ENCODE measurements around the gene PHKA2. TPM values are rescaled to one million over a fixed set of nuclear protein-coding genes. Genes with fewer than 3 reads are reported as not detected.

Gene PHKA2
- total RNA-seq, 1 experiment from 2014 or later: 18.1 TPM

GRCh38 chrX:18997916-18998315 is 14.0 kb upstream of the PHKA2 start:
- Mint-ChIP-seq H3K27ac (ENCODE audit: low read depth, unreplicated experiment) (no peak overlapping the region), H3K9me3 (ENCODE audit: unreplicated experiment) (no peaks in the 10 kb centered on the region), H3K4me1 (ENCODE audit: insufficient read depth, unreplicated experiment) (peaks cover 7% of the 10 kb centered on the region), H3K27me3 (ENCODE audit: insufficient read depth, unreplicated experiment) (no peaks in the 10 kb centered on the region), H3K4me3 (ENCODE audit: unreplicated experiment) (no peak overlapping the region), H3K36me3 (ENCODE audit: insufficient read depth, unreplicated experiment) (peaks cover 6% of the 10 kb centered on the region)
- DNase-seq (ENCODE audit: unreplicated experiment): no peak
- no peak for TF ChIP-seq CTCF (IDR thresholded peaks at IDR 0.05; ENCODE audit: unreplicated experiment)
- POLR2A ChIA-PET: no interaction called here
- CTCF ChIA-PET: interaction anchor here (0.6 kb wide), 2 partner anchors 10 to 196 kb away, joined by 3 to 5 read pairs; no protein-coding TSS in a partner anchor
- no TSS peak for BruUV-seq (replicated peaks)
- intact Hi-C loops (cut with micrococcal nuclease): loop anchor here (10.0 kb wide), 1 partner anchor 583 kb away; no protein-coding TSS in a partner anchor

DNA sequence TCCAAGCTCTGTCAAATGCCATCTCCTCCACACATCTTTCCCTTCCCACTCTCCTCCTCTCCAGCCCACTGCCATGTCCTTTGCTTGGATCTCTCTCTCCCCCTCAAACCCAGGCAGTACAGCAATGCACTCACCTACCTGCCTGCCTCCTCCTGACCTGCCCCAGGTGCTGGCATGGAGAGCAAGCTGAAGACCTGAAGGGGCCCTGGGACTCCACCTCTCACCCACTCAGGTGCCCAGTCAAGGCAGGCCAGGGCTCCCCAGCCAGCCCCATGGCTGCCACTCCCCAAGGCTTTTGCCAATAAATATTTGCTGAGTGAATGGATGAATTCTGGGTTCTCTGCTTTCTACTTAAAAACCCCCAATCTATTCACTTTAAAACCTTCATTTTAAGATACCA is 12.6 kb upstream of the PHKA2 start:
- Mint-ChIP-seq H3K4me1 (ENCODE audit: insufficient read depth, unreplicated experiment) (peaks cover 7% of the 10 kb centered on the region), H3K27me3 (ENCODE audit: insufficient read depth, unreplicated experiment) (no peaks in the 10 kb centered on the region), H3K27ac (ENCODE audit: low read depth, unreplicated experiment) (peak overlapping the region; percentile 37), H3K36me3 (ENCODE audit: insufficient read depth, unreplicated experiment) (peaks cover 3% of the 10 kb centered on the region), H3K4me3 (ENCODE audit: unreplicated experiment) (no peak overlapping the region), H3K9me3 (ENCODE audit: unreplicated experiment) (no peaks in the 10 kb centered on the region)
- intact Hi-C loops (cut with micrococcal nuclease): loop anchor here (10.0 kb wide), 1 partner anchor 582 kb away; no protein-coding TSS in a partner anchor
- ChIA-PET CTCF (no interaction called here), POLR2A (interaction anchor here (2.9 to 3.9 kb wide), 2 partner anchors 11 to 15 kb away, joined by 15 to 39 read pairs; no protein-coding TSS in a partner anchor)
- DNase-seq (ENCODE audit: unreplicated experiment): no peak
- no peak for TF ChIP-seq CTCF (IDR thresholded peaks at IDR 0.05; ENCODE audit: unreplicated experiment)
- BruUV-seq (replicated peaks): no TSS peak

GRCh38 chrX:18995221-18995620 is 11.3 kb upstream of the PHKA2 start:
- Mint-ChIP-seq H3K36me3 (ENCODE audit: insufficient read depth, unreplicated experiment) (no peaks in the 10 kb centered on the region), H3K4me1 (ENCODE audit: insufficient read depth, unreplicated experiment) (peaks cover 7% of the 10 kb centered on the region), H3K27me3 (ENCODE audit: insufficient read depth, unreplicated experiment) (no peaks in the 10 kb centered on the region), H3K27ac (ENCODE audit: low read depth, unreplicated experiment) (peak overlapping the region; percentile 70), H3K9me3 (ENCODE audit: unreplicated experiment) (no peaks in the 10 kb centered on the region), H3K4me3 (ENCODE audit: unreplicated experiment) (peak overlapping the region; percentile 2)
- no peak for TF ChIP-seq CTCF (IDR thresholded peaks at IDR 0.05; ENCODE audit: unreplicated experiment)
- BruUV-seq (replicated peaks): no TSS peak
- DNase-seq (ENCODE audit: unreplicated experiment): peak; percentile 33
- ChIA-PET POLR2A (interaction anchor here (0.6 to 3.9 kb wide), 5 partner anchors 10 to 585 kb away, joined by 3 to 39 read pairs (median 7); partner anchors contain the start of gene PHKA2), CTCF (interaction anchor here (0.7 to 2.4 kb wide), 5 partner anchors 10 to 339 kb away, joined by 3 to 9 read pairs (median 3); no protein-coding TSS in a partner anchor)
- intact Hi-C loops (cut with micrococcal nuclease): loop anchor here (10.0 kb wide), 1 partner anchor 580 kb away; no protein-coding TSS in a partner anchor

DNA sequence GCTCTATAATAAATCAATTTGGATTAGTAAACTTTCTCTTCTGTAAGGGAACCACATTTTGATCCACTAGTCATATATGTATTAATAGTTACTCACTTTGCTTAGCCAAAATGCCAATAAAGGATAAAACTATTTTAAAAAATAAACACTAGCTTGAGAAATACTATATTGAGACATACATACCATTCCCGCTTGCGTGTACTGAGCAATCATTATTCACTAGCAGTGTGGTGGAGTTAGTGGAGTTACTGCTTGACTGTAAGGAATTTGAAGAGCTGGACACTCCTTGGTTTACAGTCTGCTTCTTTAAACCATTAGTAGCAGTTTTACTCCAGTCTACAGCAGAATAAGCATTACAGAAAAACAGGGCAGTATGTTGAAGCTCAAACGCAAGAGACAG is 10.8 kb upstream of the PHKA2 start:
- H3K27ac Mint-ChIP-seq (ENCODE audit: low read depth, unreplicated experiment): peak overlapping the region; percentile 70
- no peak for TF ChIP-seq CTCF (IDR thresholded peaks at IDR 0.05; ENCODE audit: unreplicated experiment)
- intact Hi-C loops (cut with micrococcal nuclease): loop anchor here (10.0 kb wide), 1 partner anchor 580 kb away; no protein-coding TSS in a partner anchor
- peak overlapping the region; percentile 2 for H3K4me3 Mint-ChIP-seq (ENCODE audit: unreplicated experiment)
- H3K9me3 Mint-ChIP-seq (ENCODE audit: unreplicated experiment): no peaks in the 10 kb centered on the region
- CTCF ChIA-PET: interaction anchor here (0.5 to 2.4 kb wide), 6 partner anchors 9 to 645 kb away, joined by 3 to 9 read pairs (median 3); no protein-coding TSS in a partner anchor
- no peaks in the 10 kb centered on the region for H3K36me3 Mint-ChIP-seq (ENCODE audit: insufficient read depth, unreplicated experiment)
- peaks cover 7% of the 10 kb centered on the region for H3K4me1 Mint-ChIP-seq (ENCODE audit: insufficient read depth, unreplicated experiment)
- POLR2A ChIA-PET: interaction anchor here (0.5 to 3.9 kb wide), 6 partner anchors 9 to 585 kb away, joined by 3 to 39 read pairs (median 6); partner anchors contain the start of gene PHKA2
- DNase-seq (ENCODE audit: unreplicated experiment): peak; percentile 51
- no TSS peak for BruUV-seq (replicated peaks)
- H3K27me3 Mint-ChIP-seq (ENCODE audit: insufficient read depth, unreplicated experiment): no peaks in the 10 kb centered on the region
